IPS-NIHi7 (cell line): ENCODE measurements around the gene CPA5.
"Not testable (repeated sequence)": the region's sequence is repeated elsewhere in the genome, so short reads cannot be mapped to it uniquely, and the experiment has no call there.

ENCODE experiments used
- DNase-seq: peaks from one replicate; pipeline ENCODE4 v3.0.0; 2012; ENCODE audit warnings: mixed read lengths; ENCODE audit errors: extremely low spot score

CPA5 gene, protein sequence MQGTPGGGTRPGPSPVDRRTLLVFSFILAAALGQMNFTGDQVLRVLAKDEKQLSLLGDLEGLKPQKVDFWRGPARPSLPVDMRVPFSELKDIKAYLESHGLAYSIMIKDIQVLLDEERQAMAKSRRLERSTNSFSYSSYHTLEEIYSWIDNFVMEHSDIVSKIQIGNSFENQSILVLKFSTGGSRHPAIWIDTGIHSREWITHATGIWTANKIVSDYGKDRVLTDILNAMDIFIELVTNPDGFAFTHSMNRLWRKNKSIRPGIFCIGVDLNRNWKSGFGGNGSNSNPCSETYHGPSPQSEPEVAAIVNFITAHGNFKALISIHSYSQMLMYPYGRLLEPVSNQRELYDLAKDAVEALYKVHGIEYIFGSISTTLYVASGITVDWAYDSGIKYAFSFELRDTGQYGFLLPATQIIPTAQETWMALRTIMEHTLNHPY

DNA sequence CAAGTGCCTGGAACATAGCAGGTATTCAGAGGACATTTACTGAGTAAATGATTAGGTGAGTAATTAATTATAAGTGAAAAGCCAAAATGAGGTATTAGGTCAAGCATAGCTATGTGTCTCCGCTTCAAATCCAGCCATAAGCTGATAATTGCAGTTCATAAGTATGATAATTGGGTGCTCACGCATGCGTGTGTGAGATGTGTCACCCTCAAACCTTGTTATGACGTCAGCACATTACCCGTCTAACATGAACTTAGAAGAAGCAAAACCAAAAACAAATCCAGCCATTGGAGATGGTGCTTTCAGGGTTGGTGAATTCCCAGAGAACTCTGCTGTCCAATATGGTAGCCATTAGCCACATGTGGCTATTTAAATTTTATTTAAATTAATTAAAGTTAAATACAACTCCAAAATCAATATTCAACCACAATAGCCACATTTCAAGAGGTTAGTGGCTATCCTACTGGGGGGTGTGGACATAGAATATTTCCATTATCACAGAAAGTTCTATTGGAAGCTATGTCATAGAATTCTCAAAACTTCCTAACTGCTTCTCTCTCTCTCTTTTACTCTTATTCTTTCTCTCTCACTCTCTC lies at the start of gene CPA5:
CPA5 (plus strand) TSS at position 546 of the 596 bp plus-strand sequence. CDS start 1,670 bp downstream, outside the sequence.
- no peak for DNase-seq

DNA sequence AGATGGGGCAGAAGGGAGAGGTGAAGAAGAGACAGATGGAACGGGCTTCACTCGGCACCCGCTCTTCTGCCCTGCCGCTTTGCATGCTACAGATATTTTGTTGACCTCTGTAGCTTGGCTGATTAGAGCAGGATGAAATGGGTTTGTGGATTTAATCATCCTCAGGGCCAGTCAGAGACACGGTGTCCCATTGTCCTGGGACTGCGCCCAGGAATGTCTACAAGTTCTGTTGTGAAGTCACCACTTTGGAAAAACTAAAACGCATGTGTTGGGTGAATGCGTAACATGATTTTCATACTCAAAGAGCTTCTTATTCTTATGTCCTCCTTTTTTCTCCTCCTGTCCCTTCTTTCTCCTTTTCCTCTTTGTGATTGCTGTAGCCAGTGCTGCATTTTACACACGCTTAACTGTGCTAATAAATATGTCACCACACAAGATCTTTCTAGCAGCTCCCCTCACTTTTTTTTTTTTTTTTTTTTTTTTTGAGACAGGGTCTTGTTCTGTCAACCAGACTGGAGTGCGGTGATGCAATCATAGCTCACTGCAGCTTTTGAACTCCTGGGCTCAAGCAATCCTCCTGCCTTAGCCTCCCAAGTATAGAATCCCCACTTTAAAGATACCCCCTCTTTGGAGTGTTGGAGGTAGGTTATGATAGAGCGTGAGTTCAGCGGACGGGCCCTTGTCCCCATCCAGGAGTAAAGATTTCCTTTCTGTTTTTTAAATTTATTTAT lies 48.2 kb upstream of the CPA5 start:
- no peak for DNase-seq

DNA sequence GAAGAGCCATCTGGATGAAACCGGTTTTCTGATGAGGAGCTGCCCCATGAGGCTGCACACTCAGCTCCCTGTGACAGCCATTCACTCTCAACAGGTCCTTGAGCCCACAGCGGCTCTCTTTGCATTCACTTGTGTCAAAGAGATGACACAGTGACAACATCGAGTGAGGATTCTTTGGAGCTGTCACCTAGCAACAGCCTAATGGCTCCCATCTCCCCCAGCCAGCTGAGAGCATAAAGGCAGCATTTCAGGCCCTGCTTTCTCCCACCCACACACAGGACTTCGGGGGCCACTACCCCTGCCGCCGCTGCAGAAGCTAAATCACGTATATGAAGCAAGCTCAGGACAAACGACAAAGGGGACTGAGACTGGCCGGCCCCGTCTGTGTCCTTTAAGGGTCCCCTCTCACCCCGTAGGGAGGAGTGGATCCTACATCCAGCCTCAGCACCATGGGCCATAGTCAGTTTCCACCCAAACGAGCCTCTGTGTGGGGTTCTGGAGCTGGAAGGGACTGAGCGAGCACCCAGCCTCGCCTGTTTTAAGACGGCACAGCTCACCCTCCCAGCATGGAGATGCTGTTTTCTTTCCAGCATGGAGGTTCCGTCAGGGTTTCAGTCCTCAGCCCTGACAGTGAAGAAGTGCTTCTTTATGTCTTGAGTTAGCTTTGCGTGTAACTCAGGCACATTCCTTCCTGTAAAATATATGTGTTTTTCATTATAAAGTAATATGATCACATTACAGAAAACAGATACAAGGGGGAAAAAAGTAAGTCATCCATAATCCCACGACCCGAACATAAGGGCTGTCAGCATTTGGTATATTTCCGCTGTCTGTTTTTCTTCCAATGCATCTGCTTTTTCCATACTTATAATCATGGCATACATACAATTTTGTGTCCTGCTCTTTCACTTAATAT lies 46.7 kb upstream of the CPA5 start:
- DNase-seq: no peak

DNA sequence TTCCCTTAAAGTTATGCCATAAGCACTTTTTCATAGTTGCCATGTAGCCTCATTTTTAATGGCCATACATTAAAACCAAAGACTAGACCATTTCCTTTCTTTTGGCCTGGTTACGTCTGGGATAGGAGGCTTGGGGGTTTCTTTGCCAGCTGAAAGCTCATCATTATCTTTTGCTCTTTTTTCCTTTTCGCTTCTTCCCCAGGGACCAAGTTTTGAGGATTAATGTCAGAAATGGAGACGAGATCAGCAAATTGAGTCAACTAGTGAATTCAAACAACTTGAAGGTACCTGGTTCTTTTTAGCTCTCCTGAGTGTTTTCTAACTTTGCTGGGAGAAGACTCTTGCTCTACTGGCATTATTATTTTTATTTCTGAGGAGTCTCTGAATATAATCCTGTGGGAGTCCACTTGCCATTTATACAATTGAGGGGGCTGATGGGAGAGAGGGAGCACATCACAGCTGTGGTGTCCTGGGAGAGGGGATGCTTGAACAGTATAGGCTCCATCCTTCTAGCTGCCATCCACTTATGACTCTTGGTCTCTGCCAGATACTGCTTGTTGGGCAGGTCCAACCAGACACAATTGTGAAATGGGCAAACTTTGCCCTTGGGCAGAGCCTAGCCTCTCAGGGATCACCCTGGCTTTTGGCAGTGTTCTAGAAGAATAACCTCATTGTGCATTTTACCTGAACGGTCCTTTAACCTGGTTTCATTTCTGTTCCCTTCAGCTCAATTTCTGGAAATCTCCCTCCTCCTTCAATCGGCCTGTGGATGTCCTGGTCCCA lies 45.9 kb upstream of the CPA5 start:
- no peak for DNase-seq

DNA sequence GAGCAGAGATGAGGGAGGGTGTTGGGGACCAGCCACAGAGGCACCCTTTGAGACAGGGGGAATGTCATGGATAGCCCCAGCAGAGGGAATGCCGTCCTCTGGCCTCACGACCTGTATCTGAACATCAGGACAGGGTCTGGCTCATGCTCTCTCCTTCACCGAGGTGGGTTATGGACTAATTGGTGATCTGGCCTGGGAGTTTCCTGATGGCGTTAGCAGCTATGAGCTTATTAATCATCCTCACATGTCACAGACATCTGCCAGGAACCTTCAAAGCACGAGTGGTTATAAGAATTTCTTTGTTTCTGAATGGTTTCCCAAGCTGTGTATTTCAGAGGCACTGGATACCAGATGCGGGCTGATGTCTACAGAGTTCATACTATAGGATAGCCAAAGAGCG lies 44.8 kb upstream of the CPA5 start:
- DNase-seq: no peak

DNA sequence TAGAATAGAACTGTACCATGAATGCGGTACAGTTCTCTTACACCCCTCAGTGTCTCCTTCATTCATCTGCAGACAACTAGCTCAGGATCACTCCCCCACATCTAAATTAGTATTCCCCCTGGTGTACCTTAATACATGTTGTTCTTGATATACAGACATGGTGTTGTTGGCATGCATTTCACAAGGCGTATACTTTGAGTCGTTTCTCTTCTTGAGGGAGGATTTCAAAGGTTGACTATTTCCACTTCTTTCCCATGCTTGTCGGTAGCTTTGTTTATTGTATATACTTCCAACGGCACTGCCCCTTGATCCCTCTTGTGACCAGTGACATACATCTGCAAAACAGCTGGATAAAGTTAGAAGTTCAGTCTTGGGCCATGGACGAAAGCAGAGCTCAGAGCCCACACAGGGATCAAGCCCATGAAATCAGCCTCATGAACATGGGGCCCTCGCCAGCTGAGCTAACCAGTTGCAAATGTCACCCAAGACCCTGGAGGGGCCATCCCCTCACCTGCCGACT lies 43.1 kb upstream of the CPA5 start:
- no peak for DNase-seq

DNA sequence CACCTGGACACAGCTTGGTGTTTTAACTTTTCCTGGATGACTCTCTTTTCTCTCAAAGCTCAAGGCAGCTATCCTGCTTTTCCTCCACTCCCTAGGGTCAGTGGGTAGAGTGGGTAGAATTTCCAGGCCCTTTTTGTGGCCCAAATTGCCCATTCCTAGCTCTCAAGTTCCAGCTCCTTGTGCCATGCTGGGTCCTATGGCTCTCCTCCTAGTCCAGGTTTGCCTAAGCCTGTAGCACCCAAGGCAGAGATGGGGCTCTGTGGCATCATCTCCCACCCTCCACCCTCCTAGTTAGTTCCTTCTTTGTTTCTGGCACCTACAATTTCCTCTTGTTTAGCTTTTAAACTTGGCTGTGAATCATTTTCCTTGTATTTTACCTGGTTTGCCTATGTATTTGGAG lies 42.0 kb upstream of the CPA5 start:
- no peak for DNase-seq

DNA sequence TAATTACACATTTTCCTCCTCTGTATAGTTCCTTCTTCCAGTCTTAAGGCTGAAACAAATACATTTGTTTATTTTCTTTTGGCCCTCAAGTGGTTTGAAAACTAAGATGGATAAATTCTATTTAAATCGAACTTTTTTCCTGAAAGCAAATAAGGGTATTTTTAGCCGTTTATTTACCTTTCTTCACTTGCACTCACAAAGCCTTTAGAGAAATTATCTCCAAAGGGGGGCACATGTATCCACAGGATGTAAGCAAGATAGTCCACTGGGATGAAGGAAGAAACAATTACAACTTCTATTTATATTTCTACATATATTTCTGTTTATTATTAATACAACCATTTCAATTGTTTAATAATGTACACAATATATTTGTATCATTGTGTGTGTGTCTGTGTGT lies 41.5 kb upstream of the CPA5 start:
- no peak for DNase-seq

DNA sequence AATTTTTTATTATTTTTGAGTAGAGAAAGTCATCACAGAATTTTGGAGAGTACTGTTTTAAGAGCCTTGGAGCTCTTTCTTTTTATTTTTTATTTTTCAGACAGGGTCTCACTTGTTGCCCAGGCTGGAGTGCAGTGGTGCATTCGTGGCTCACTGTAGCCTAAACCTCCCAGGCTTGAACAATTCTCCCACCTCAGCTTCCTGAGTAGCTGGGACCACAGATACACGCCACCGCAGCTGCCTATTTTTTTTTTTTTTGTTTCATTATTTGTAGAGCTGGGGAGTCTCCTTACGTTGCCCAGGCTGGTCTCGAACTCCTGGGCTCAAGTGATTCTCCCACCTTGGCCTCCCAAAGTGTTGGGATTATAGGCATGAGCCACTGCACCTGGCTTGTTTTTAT lies 41.1 kb upstream of the CPA5 start:
- DNase-seq: no peak

DNA sequence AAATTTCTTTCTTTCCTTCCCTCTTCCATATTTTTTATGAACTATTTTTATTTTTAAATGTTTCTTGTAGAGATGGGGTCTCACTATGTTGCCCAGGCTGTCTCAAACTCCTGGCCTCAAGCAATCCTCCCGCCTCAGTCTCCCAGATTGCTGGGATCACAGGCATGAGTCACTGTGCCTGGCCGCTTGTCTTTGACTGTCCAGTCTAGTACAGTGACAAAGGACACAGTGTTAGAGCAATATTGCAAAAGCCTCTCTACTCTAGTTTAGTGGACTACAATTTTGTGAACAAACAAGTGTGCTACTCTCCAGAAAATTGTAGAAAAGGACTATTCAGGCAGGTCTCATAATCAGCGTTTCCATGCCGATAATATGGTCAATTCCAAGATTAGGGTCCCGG lies 40.6 kb upstream of the CPA5 start:
- no peak for DNase-seq

DNA sequence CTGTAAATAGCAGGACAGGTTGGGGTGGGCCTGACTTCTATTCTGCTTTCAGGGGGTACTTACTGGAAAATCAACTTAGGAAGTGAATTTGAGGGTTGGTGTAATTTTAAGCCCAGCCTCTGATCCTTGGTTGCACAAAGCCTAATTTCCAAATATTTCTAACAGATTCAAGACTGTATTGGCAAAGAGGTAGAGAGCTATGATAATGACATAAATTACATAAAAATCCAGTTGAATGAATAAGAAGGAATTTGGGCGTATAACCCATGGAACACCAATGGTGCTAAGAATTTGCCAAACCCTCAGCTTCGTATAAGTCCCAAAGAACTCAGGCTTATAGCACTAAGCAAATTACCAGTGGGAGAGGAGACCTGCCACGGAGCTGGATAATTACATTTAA lies 39.7 kb upstream of the CPA5 start:
- DNase-seq: no peak

DNA sequence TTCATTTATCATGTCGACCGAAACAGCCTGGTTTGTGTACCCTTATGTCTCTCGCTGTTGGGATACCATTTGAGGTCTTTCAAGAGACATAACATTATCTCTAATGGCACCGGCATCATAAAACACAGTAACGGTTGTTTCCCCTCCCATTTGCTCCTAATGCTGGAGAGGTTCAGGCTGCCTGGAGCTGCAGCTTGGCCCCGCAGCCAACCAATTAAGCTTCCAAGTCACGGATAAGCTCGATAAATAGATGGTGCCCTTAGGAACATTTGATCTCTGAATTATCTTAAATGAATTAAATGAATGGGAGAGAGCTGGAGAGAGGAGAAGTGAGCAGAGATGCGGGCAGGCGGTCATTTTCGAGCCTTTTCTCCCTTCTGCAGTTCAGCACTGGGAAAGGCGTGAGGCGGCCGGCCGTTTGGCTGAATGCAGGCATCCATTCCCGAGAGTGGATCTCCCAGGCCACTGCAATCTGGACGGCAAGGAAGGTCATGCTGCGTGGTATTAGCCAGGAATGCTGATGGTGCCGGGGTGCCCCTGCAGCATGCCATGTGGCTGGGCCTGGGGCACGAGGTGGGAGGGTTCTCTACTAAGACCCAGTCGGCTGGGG lies 39.1 kb upstream of the CPA5 start:
- no peak for DNase-seq

DNA sequence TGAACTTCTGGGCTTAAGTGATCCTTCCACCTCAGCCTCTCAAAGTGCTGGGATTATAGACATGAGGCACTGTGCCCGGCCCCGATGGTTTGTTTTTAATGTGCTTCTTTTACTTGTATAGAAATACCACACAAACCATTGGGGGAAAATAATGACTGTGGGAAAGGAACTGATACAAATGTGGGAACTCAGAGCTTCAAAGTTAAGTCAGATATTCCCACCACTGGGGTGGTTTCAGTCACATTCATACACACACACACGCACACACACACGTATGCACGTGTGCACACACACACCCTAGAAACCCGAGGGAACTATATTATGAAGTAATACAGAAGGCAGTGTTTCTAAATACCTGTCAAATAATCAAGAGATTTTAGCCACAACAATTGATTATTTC lies 34.6 kb upstream of the CPA5 start:
- DNase-seq: no peak

DNA sequence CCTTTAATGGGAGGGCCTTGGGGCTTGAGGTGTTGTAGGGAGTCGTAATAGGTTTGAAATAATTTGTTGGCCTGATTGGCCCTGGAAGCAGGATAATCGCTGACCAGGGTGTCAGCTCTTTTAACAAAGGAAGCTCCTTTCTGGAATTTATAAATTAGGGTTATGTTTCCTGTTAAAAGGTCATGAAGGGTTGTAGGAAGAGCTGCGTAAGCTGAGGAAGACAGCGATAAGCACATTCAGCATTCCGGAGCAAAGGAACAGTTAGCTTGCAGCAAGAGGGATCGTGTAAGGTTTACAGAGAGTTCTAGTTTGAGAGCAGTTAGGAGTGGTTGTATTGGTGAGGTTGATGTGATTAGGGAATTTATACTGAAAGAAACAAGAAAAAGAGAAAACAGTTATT lies 30.3 kb upstream of the CPA5 start:
- DNase-seq: no peak

DNA sequence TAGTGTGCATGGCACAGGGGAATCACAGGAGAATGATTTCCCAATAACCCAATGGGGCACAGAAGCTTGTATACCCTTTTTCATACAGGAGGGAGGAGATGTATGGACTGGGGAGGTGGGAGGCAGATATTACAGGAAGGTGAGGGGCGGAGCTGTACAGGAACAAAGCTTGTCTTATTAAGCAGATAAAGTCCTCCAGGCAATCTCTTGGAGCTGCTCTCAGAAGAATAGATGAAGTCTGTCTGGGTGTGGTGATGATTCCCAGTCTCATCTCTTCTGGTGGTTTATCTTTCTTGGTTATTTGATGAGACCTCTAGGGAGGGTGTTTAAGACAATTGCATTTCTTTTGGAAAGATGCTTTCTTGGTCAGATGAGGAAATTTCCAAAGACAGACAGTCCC lies 25.1 kb upstream of the CPA5 start:
- DNase-seq: no peak

DNA sequence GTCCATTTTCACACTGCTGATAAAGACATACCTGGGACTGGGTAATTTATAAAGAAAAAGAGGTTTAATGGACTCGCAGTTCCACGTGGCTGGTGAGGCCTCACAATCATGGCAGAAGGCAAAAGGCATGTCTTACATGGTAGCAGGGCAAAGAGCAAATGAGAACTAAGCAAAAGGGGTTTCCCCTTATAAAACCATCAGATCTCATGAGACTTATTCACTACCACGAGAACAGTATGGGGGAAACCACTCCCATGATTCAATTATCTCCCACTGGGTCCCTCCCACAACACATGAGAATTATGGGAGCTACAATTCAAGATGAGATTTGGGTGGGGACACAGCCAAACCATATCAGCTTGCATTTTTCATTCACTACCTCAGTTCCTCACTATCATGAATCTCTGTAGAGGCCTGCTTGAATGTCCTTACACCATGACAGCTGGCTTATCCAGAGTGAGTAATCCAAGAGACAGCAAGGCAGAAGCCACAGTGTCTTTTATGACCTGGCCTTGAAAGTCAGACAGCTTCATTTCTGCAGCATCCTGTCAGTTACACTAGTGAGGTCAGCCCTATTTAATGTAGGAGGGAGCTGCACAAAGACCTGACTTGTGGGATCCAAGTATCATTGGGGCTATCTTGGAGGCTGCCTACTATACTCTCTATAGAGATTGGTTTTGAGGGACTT lies 22.9 kb upstream of the CPA5 start:
- DNase-seq: not testable (repeated sequence)

DNA sequence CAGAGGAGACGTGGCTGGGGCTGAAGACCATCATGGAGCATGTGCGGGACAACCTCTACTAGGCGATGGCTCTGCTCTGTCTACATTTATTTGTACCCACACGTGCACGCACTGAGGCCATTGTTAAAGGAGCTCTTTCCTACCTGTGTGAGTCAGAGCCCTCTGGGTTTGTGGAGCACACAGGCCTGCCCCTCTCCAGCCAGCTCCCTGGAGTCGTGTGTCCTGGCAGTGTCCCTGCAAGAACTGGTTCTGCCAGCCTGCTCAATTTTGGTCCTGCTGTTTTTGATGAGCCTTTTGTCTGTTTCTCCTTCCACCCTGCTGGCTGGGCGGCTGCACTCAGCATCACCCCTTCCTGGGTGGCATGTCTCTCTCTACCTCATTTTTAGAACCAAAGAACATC lies 22.0 kb upstream of the CPA5 start:
- no peak for DNase-seq

DNA sequence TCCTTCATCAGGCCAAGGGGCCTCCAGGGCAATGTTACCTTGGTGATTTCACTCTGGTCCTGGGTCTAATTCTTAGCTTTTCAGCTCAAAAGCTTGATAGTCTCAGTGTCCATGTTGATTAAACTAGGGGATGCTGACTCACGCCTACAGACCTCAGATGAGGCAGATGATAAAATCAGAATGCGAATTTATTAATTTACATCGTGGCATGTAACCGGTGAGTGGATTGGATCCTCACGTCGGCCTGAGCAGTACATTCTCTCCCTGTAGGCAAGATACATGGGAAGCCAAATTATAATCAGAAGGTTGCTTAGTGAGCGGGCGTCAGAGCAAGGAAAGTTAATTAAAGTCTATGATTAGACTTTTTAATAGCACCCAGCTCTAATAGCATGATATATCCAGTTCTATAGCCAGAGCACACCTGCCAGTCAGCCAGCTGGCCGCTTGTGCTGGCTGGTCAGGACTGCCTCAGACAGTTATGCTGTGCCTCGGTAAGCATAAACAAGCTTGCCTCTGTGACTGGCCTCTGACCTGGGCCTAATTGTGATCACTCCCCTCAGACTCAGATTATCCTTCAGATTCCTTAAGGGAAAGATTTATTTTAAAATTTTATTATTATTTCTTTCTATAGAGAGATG lies 20.2 kb upstream of the CPA5 start:
- DNase-seq: no peak

DNA sequence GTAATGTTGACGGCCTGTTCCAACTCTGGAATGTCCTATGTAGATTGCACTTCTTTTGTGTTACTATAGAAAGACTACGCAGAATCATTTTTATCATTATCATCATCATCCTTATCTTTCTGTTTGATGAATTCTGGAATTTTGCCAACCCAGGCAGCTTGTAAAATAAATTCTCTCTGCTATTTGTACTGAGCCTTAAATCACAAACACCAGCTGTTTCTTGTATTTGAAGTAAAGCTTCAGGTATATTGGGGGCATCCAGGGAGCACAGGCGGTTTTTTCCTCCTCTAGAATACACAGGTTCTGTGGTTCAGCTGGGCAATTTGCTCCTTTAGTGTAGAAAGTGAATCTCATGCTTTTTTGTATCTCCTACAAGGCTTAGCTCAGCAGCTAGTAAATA lies 14.9 kb upstream of the CPA5 start:
- DNase-seq: no peak
